SK-N-SH (cell line): Measurements from ENCODE around the gene PDE4D. TPM values are rescaled to one million over a fixed set of nuclear protein-coding genes. Genes with fewer than 3 reads are reported as not detected.

ENCODE experiments used
- CTCF ChIA-PET: fragments of 300-600, 350-600 bp; formaldehyde crosslinking; extraction: SDS; loops from one replicate; lab custom pipeline; 2021; lab: Yijun Ruan, JAX
- POLR2A ChIA-PET: fragments of 350-600 bp; sonication (Branson Sonifier 250); formaldehyde crosslinking; extraction: SDS; loops from one replicate; lab custom pipeline; 2020; ENCODE audit warnings: antibody characterized with exemption, inconsistent platforms; lab: Yijun Ruan, JAX
- DNase-seq: peaks from one replicate; pipeline ENCODE4 v3.0.0; 2012
- H2AFZ ChIP-seq: fragments of 200-600 bp; sonication (generic); 2 replicates; pipeline ENCODE4 v1.8.1; 2016; ENCODE audit warnings: antibody characterized with exemption, mild to moderate bottlenecking, low read depth
- H3F3A ChIP-seq: fragments of 200-600 bp; sonication (generic); replicated peaks from 2 replicates; pipeline ENCODE3; 2016; ENCODE audit warnings: antibody characterized with exemption, mild to moderate bottlenecking; ENCODE audit not compliant: insufficient read depth
- H3K27ac ChIP-seq, 2 experiments: fragments of 200-500 bp in 1 of 2; fragments of 200-600 bp in 1 of 2; sonication (Bioruptor generic) in 1 of 2; sonication (generic), shearing (Covaris generic) in 1 of 2; 2 replicates each; pipeline versions ENCODE4 v1.5.1 to v1.6.1; 2014 to 2016; ENCODE audit warnings: low read depth in 2 of 2, inconsistent platforms in 1 of 2, low read length in 1 of 2, mild to moderate bottlenecking in 1 of 2, mixed read lengths in 1 of 2
- H3K27me3 ChIP-seq: fragments of 200-600 bp; sonication (generic), shearing (Covaris generic); 2 replicates; pipeline ENCODE4 v1.6.1; 2016; ENCODE audit warnings: mixed run types; ENCODE audit not compliant: insufficient read depth
- H3K36me3 ChIP-seq, 2 experiments: fragments of 200-500 bp in 1 of 2; fragments of 200-600 bp in 1 of 2; sonication (Bioruptor generic) in 1 of 2; sonication (generic) in 1 of 2; replicated peaks in 1 of 2; 2 replicates each; pipeline versions ENCODE3 to v1.5.1; 2014 to 2016; ENCODE audit warnings: low read length in 1 of 2, mild to moderate bottlenecking in 1 of 2; ENCODE audit not compliant: insufficient read depth in 2 of 2, control insufficient read depth in 1 of 2
- H3K4me1 ChIP-seq, 2 experiments: fragments of 200-500 bp in 1 of 2; fragments of 200-600 bp in 1 of 2; sonication (Bioruptor generic) in 1 of 2; sonication (generic), shearing (Covaris generic) in 1 of 2; 2 replicates each; pipeline versions ENCODE4 v1.5.1 to v1.6.1; 2014 to 2016; ENCODE audit warnings: low read depth in 1 of 2, low read length in 1 of 2, mixed run types in 1 of 2; ENCODE audit not compliant: insufficient read depth in 2 of 2, control insufficient read depth in 1 of 2
- H3K4me2 ChIP-seq: fragments of 200-600 bp; sonication (generic), shearing (Covaris generic); 2 replicates; pipeline ENCODE4 v1.6.1; 2017; ENCODE audit warnings: mixed run types
- H3K4me3 ChIP-seq, 2 experiments: fragments of 200-500 bp in 1 of 2; fragments of 200-600 bp in 1 of 2; sonication (Bioruptor generic) in 1 of 2; sonication (generic), shearing (Covaris generic) in 1 of 2; 2 replicates each; pipeline versions ENCODE4 v1.5.1 to v1.8.1; 2014 to 2016; ENCODE audit warnings: low read depth in 2 of 2, inconsistent platforms in 1 of 2, low read length in 1 of 2, mild to moderate bottlenecking in 1 of 2, mixed read lengths in 1 of 2, moderate library complexity in 1 of 2
- H3K79me2 ChIP-seq: fragments of 200-600 bp; sonication (generic); 2 replicates; pipeline ENCODE4 v1.8.1; 2017; ENCODE audit warnings: mild to moderate bottlenecking; ENCODE audit not compliant: insufficient read depth
- H3K9ac ChIP-seq: fragments of 200-600 bp; sonication (generic); 2 replicates; pipeline ENCODE4 v1.6.1; 2017; ENCODE audit warnings: mixed run types
- H3K9me2 ChIP-seq: fragments of 200-600 bp; sonication (generic); 2 replicates; pipeline ENCODE4 v1.6.1; 2017; ENCODE audit warnings: mixed run types
- H3K9me3 ChIP-seq: fragments of 200-600 bp; sonication (generic); 2 replicates; pipeline ENCODE4 v1.6.1; 2017; ENCODE audit warnings: mixed run types, mild to moderate bottlenecking, moderate library complexity
- H4K20me1 ChIP-seq: fragments of 200-600 bp; sonication (generic); 2 replicates; pipeline ENCODE4 v1.6.1; 2017; ENCODE audit warnings: mild to moderate bottlenecking, mixed run types; ENCODE audit not compliant: insufficient read depth
- CHD2 ChIP-seq: fragments of 150-350 bp; IDR thresholded peaks from 2 replicates; pipeline ENCODE4 v1.6.1; 2018; ENCODE audit warnings: low read length; ENCODE audit not compliant: partially characterized antibody
- ELF1 ChIP-seq: IDR thresholded peaks from 2 replicates; pipeline ENCODE4 v1.4.0; 2012
- EP300 ChIP-seq, 2 experiments: IDR thresholded peaks; 2 replicates each; pipeline versions ENCODE4 v1.4.0 to v1.6.1; 2012; ENCODE audit warnings: borderline replicate concordance in 1 of 2, low read depth in 1 of 2, low read length in 1 of 2
- EZH2phosphoT487 ChIP-seq: fragments of 200-600 bp; sonication (generic); IDR thresholded peaks from 2 replicates; pipeline ENCODE4 v1.6.1; 2017; ENCODE audit warnings: low read depth, mixed run types, mild to moderate bottlenecking, antibody characterized with exemption, moderate library complexity, borderline replicate concordance
- FOXJ3 ChIP-seq: sonication (generic); formaldehyde crosslinking; IDR thresholded peaks from 2 replicates; pipeline ENCODE4 v1.5.1; 2020; ENCODE audit warnings: mild to moderate bottlenecking, missing genetic modification reagents
- FOXM1 ChIP-seq: IDR thresholded peaks from 2 replicates; pipeline ENCODE4 v1.4.0; 2012; ENCODE audit warnings: low read depth, mild to moderate bottlenecking
- GABPA ChIP-seq: IDR thresholded peaks from 2 replicates; pipeline ENCODE4 v1.4.0; 2012; ENCODE audit warnings: low read depth, mild to moderate bottlenecking
- MEF2A ChIP-seq: IDR thresholded peaks from 2 replicates; pipeline ENCODE4 v1.4.0; 2012; ENCODE audit warnings: low read depth, borderline replicate concordance
- MXI1 ChIP-seq: IDR thresholded peaks from 2 replicates; pipeline ENCODE4 v1.6.1; 2012; ENCODE audit warnings: mild to moderate bottlenecking, low read depth, low read length, improper control_type of control experiment
- NRF1 ChIP-seq: IDR thresholded peaks from 2 replicates; pipeline ENCODE4 v1.6.1; 2012; ENCODE audit warnings: low read depth, mild to moderate bottlenecking, low read length
- PBX3 ChIP-seq: IDR thresholded peaks from 2 replicates; pipeline ENCODE4; 2012
- RCOR1 ChIP-seq: fragments of 150-350 bp; IDR thresholded peaks from 2 replicates; pipeline ENCODE4 v1.6.1; 2017; ENCODE audit warnings: antibody characterized with exemption, low read length
- RFX5 ChIP-seq: IDR thresholded peaks from 2 replicates; pipeline ENCODE4 v1.6.1; 2012; ENCODE audit warnings: mild to moderate bottlenecking, improper control_type of control experiment, low read length
- SMC3 ChIP-seq: IDR thresholded peaks from 2 replicates; pipeline ENCODE4 v1.6.1; 2012; ENCODE audit warnings: low read depth, low read length, improper control_type of control experiment
- TAF1 ChIP-seq: IDR thresholded peaks from 2 replicates; pipeline ENCODE4 v1.6.1; 2012; ENCODE audit warnings: low read depth, mild to moderate bottlenecking, low read length, moderate library complexity, borderline replicate concordance
- TCF12 ChIP-seq: IDR thresholded peaks from 2 replicates; pipeline ENCODE4 v1.4.0; 2012
- USF1 ChIP-seq: IDR thresholded peaks from 2 replicates; pipeline ENCODE4 v1.4.0; 2012; ENCODE audit warnings: low read depth, borderline replicate concordance
- USF2 ChIP-seq: fragments of 150-350 bp; IDR thresholded peaks from 2 replicates; pipeline ENCODE4 v1.6.1; 2017; ENCODE audit warnings: antibody characterized with exemption, low read length, low read depth, borderline replicate concordance
- YY1 ChIP-seq: IDR thresholded peaks from 2 replicates; pipeline ENCODE4 v1.4.0; 2012; ENCODE audit warnings: low read depth, mild to moderate bottlenecking
- WGBS: methylation state at CpG from one replicate; pipeline ENCODE4 v1.1.6; 2017; ENCODE audit warnings: low lambda C conversion rate; 5-methylcytosine and 5-hydroxymethylcytosine counted together
- polyA plus RNA-seq, 3 experiments: library from polyadenylated mRNA; depleted of rRNA; stranded (reverse); fragments of >200 nt; gene quantifications; 2 replicates each; pipeline ENCODE4 v1.2.3, GENCODE V29; 2012
- TF ChIP-seq, protein P1 (sequence below): IDR thresholded peaks from 2 replicates; pipeline ENCODE4 v1.4.0; 2012; ENCODE audit warnings: low read depth

The PDE4D gene
- polyA plus RNA-seq, 1 of the 3 experiments (the other 2 are of a cell fraction), result 2.4 TPM

DNA sequence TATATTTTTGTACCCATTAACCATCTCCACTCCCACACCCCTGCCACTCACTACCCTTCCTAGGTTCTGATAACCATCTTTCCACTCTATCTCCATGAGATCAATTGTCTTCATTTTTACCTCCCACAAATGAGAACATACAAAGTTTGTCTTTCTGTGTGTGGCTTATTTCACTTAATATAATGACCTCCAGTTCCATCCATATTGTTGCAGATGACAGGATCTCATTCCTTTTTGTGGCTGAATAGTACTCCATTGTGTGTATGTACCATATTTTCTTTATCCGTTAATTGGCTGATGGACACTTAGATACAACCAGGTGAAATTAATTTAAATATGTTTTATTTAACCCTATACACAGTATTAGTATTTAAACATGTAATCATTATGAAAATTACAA lies 552.9 kb downstream of the PDE4D start:
- Histone ChIP-seq H3K36me3 (no peaks in the 10 kb centered on the region), H3K9ac (no peak overlapping the region), H3K4me2 (no peak overlapping the region), H3K27ac (no peak overlapping the region), H4K20me1 (no peaks in the 10 kb centered on the region), H3K9me2 (no peaks in the 10 kb centered on the region), H2AFZ (no peak overlapping the region), H3F3A (no peaks in the 10 kb centered on the region), H3K9me3 (no peaks in the 10 kb centered on the region), H3K4me1 (no peaks in the 10 kb centered on the region; a peak in 2 of 4 replicates), H3K4me3 (no peak overlapping the region), H3K27me3 (no peaks in the 10 kb centered on the region), H3K79me2 (no peaks in the 10 kb centered on the region)
- ChIA-PET POLR2A (no interaction called here), CTCF (no interaction called here)
- DNase-seq, result no peak
- WGBS, result 100% methylated on average over 1 of the region's 1 CpG
- TF ChIP-seq MEF2A (no peak), EZH2phosphoT487 (no peak), GABPA (no peak), USF2 (no peak), PBX3 (no peak), CHD2 (no peak), YY1 (no peak), FOXJ3 (CRISPR knock-in tag) (no peak), ELF1 (no peak), RFX5 (no peak), TCF12 (no peak), TAF1 (no peak)
- TF ChIP-seq, protein P1, sequence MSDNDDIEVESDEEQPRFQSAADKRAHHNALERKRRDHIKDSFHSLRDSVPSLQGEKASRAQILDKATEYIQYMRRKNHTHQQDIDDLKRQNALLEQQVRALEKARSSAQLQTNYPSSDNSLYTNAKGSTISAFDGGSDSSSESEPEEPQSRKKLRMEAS, result no peak

- CTCF ChIA-PET, result no interaction called here
- Histone ChIP-seq H3K4me2 (no peak overlapping the region), H3K79me2 (no peaks in the 10 kb centered on the region)
- DNase-seq, result no peak
- TF ChIP-seq RCOR1, result no peak
- TF ChIP-seq MXI1, result no peak
- TF ChIP-seq USF1, result no peak
- TF ChIP-seq EP300 (IDR thresholded peaks at IDR 0.05; ENCODE audit: borderline replicate concordance in 1 of 2, low read depth in 1 of 2, low read length in 1 of 2), result no peak
- TF ChIP-seq GABPA, result no peak
- TF ChIP-seq PBX3, result no peak
- no peak for TF ChIP-seq YY1
- TF ChIP-seq TCF12, result no peak
- TF ChIP-seq SMC3, result no peak
- no peak for TF ChIP-seq FOXM1
- TF ChIP-seq USF2, result no peak
- no peak for TF ChIP-seq EZH2phosphoT487
- TF ChIP-seq NRF1, result no peak
- TF ChIP-seq, all 33 proteins: peak for 0
- no peak overlapping the region for H3K9ac ChIP-seq
- H2AFZ ChIP-seq, result no peak overlapping the region
- no peaks in the 10 kb centered on the region; a peak in 2 of 4 replicates for H3K4me1 ChIP-seq
- H3K9me2 ChIP-seq, result no peaks in the 10 kb centered on the region
- H3K27ac ChIP-seq, result no peak overlapping the region
- no peaks in the 10 kb centered on the region for H3K27me3 ChIP-seq
- H3F3A ChIP-seq, result no peaks in the 10 kb centered on the region
- WGBS, result 97% methylated on average over 8 of the region's 8 CpGs
- H3K9me3 ChIP-seq, result no peaks in the 10 kb centered on the region
- H4K20me1 ChIP-seq, result no peaks in the 10 kb centered on the region
- H3K4me3 ChIP-seq, result no peak overlapping the region
- H3K36me3 ChIP-seq, result no peaks in the 10 kb centered on the region
- POLR2A ChIA-PET, result no interaction called here
These were observed 556.3 kb downstream of the PDE4D start for GRCh38 chr5:59337240-59337639.
